Measurements from ENCODE around the gene UNC50.
"Not testable (repeated sequence)": the region's sequence is repeated elsewhere in the genome, so short reads cannot be mapped to it uniquely, and the experiment has no call there.

UNC50 gene

GRCh38 chr2:98577313-98577712 is 31.1 kb upstream of the UNC50 start:
- DNase-seq: no peak

- no peak for DNase-seq
Measured at GRCh38 chr2:98578231-98578630, 30.2 kb upstream of the UNC50 start.

- no peak for DNase-seq
Measured at GRCh38 chr2:98579926-98580325, 28.5 kb upstream of the UNC50 start.

- DNase-seq: no peak
Measured at GRCh38 chr2:98580656-98581284, 27.6 kb upstream of the UNC50 start.

- DNase-seq: no peak
Measured at GRCh38 chr2:98582523-98582922, 25.9 kb upstream of the UNC50 start.

GRCh38 chr2:98583276-98583675 is 25.1 kb upstream of the UNC50 start:
- no peak for DNase-seq

- no peak for DNase-seq
Measured at GRCh38 chr2:98583816-98584618, 24.4 kb upstream of the UNC50 start.

- DNase-seq: no peak
Measured at GRCh38 chr2:98585386-98585785, 23.0 kb upstream of the UNC50 start.

- DNase-seq: no peak
Measured at GRCh38 chr2:98586551-98587140, 21.7 kb upstream of the UNC50 start.

GRCh38 chr2:98588880-98589431 is 19.4 kb upstream of the UNC50 start:
- no peak for DNase-seq

GRCh38 chr2:98589489-98589888 is 18.9 kb upstream of the UNC50 start:
- no peak for DNase-seq

GRCh38 chr2:98592565-98592964 is 15.8 kb upstream of the UNC50 start:
- no peak for DNase-seq

GRCh38 chr2:98594665-98595064 is 13.7 kb upstream of the UNC50 start:
- DNase-seq: not testable (repeated sequence)

- no peak for DNase-seq
Measured at GRCh38 chr2:98598781-98599428, 9.5 kb upstream of the UNC50 start.

GRCh38 chr2:98601532-98602132 is 6.8 kb upstream of the UNC50 start:
- no peak for DNase-seq

GRCh38 chr2:98604547-98604946 is 3.8 kb upstream of the UNC50 start:
- no peak for DNase-seq

- no peak for DNase-seq
Measured at GRCh38 chr2:98605076-98605475, 3.3 kb upstream of the UNC50 start.

GRCh38 chr2:98606431-98606830 is 2.0 kb upstream of the UNC50 start:
- no peak for DNase-seq

GRCh38 chr2:98607104-98607503 is 1.3 kb upstream of the UNC50 start:
- DNase-seq: no peak

- no peak for DNase-seq
Measured at GRCh38 chr2:98607741-98608115, 661 bp upstream of the UNC50 start.

GRCh38 chr2:98608962-98609604 is 694 bp downstream of the UNC50 start:
- DNase-seq: no peak

- no peak for DNase-seq
Measured at GRCh38 chr2:98614024-98614739, 5.8 kb downstream of the UNC50 start.

Data from central memory CD4-positive, alpha-beta T cell (primary cell).